ENCODE results near the gene C22orf42. TPM values are rescaled to one million over a fixed set of nuclear protein-coding genes. Genes with fewer than 3 reads are reported as not detected.
"Not testable (repeated sequence)": the region's sequence is repeated elsewhere in the genome, so short reads cannot be mapped to it uniquely, and the experiment has no call there.

C22orf42 gene
- total RNA-seq, 1 experiment from 2014 or later, result not detected

- H3K27me3 ChIP-seq, H3K9me3 ChIP-seq, H3K4me3 ChIP-seq, DNase-seq, H3K36me3 ChIP-seq: not testable (repeated sequence)
These were observed 10.7 kb downstream of the C22orf42 start for GRCh38 chr22:32148372-32148771.

GRCh38 chr22:32147128-32147527 lies 12.0 kb downstream of the C22orf42 start:
- not testable (repeated sequence) for H3K36me3 ChIP-seq, H3K9me3 ChIP-seq, H3K27me3 ChIP-seq, H3K4me3 ChIP-seq, DNase-seq

- Histone ChIP-seq H3K36me3 (no peaks in the 10 kb centered on the region), H3K4me3 (no peak overlapping the region), H3K27me3 (no peaks in the 10 kb centered on the region), H3K9me3 (peaks cover 2% of the 10 kb centered on the region; the same call in 1 of the 2 replicates)
- DNase-seq, result no peak
These were observed 14.4 kb downstream of the C22orf42 start for GRCh38 chr22:32144496-32145274.

- no peaks in the 10 kb centered on the region for H3K36me3 ChIP-seq
- peaks cover 2% of the 10 kb centered on the region; the same call in 1 of the 2 replicates for H3K9me3 ChIP-seq
- no peaks in the 10 kb centered on the region for H3K27me3 ChIP-seq
- DNase-seq, result no peak
- H3K4me3 ChIP-seq, result no peak overlapping the region
These were observed 16.5 kb downstream of the C22orf42 start for GRCh38 chr22:32142600-32142999.

- H3K4me3 ChIP-seq, DNase-seq, H3K9me3 ChIP-seq, H3K36me3 ChIP-seq, H3K27me3 ChIP-seq: not testable (repeated sequence)
These were observed 18.4 kb downstream of the C22orf42 start for GRCh38 chr22:32140688-32141087.

GRCh38 chr22:32138576-32138975 lies 20.5 kb downstream of the C22orf42 start:
- H3K9me3 ChIP-seq, DNase-seq, H3K27me3 ChIP-seq, H3K36me3 ChIP-seq: not testable (repeated sequence)
- H3K4me3 ChIP-seq, result peak overlapping the region; percentile 47; the same call in 1 of the 2 replicates

- peak overlapping the region; percentile 47 for H3K4me3 ChIP-seq
These were observed 21.3 kb downstream of the C22orf42 start for GRCh38 chr22:32137731-32138324.

GRCh38 chr22:32136881-32137280 lies 22.2 kb downstream of the C22orf42 start:
- DNase-seq, H3K4me3 ChIP-seq, H3K9me3 ChIP-seq, H3K27me3 ChIP-seq, H3K36me3 ChIP-seq: not testable (repeated sequence)

More at GRCh38 chr22:32137731-32138324, 21.3 kb downstream of the C22orf42 start:
- not testable (repeated sequence) for H3K27me3 ChIP-seq, H3K36me3 ChIP-seq, H3K9me3 ChIP-seq
- peak; percentile 53 for DNase-seq

- not testable (repeated sequence) for H3K27me3 ChIP-seq, H3K4me3 ChIP-seq, H3K9me3 ChIP-seq, H3K36me3 ChIP-seq
- peak; percentile 30 for DNase-seq
These were observed 23.1 kb downstream of the C22orf42 start for GRCh38 chr22:32135958-32136357.

- not testable (repeated sequence) for H3K27me3 ChIP-seq, H3K9me3 ChIP-seq, H3K4me3 ChIP-seq, H3K36me3 ChIP-seq, DNase-seq
These were observed 24.3 kb downstream of the C22orf42 start for GRCh38 chr22:32134796-32135195.

GRCh38 chr22:32132783-32133182 lies 26.3 kb downstream of the C22orf42 start:
- Histone ChIP-seq H3K9me3 (no peaks in the 10 kb centered on the region), H3K27me3 (no peaks in the 10 kb centered on the region), H3K4me3 (no peak overlapping the region), H3K36me3 (no peaks in the 10 kb centered on the region)
- DNase-seq, result no peak

- no peaks in the 10 kb centered on the region for H3K27me3 ChIP-seq
- H3K36me3 ChIP-seq, result no peaks in the 10 kb centered on the region
- no peak overlapping the region for H3K4me3 ChIP-seq
- H3K9me3 ChIP-seq, result no peaks in the 10 kb centered on the region
- DNase-seq, result no peak
These were observed 27.0 kb downstream of the C22orf42 start for GRCh38 chr22:32132126-32132525.

- H3K27me3 ChIP-seq, result no peaks in the 10 kb centered on the region
- no peak overlapping the region for H3K4me3 ChIP-seq
- H3K9me3 ChIP-seq, result no peaks in the 10 kb centered on the region
- no peak for DNase-seq
- no peaks in the 10 kb centered on the region for H3K36me3 ChIP-seq
These were observed 28.6 kb downstream of the C22orf42 start for GRCh38 chr22:32130464-32130863.

- DNase-seq, result no peak
- H3K9me3 ChIP-seq, result no peaks in the 10 kb centered on the region
- no peaks in the 10 kb centered on the region for H3K36me3 ChIP-seq
- H3K4me3 ChIP-seq, result no peak overlapping the region
- H3K27me3 ChIP-seq, result no peaks in the 10 kb centered on the region
These were observed 31.2 kb downstream of the C22orf42 start for GRCh38 chr22:32127904-32128303.

- Histone ChIP-seq H3K4me3 (no peak overlapping the region), H3K27me3 (no peaks in the 10 kb centered on the region), H3K9me3 (no peaks in the 10 kb centered on the region), H3K36me3 (no peaks in the 10 kb centered on the region)
- no peak for DNase-seq
These were observed 35.4 kb downstream of the C22orf42 start for GRCh38 chr22:32123657-32124056.

- H3K4me3 ChIP-seq, result no peak overlapping the region
- no peak for DNase-seq
- H3K36me3 ChIP-seq, result no peaks in the 10 kb centered on the region
- no peaks in the 10 kb centered on the region for H3K27me3 ChIP-seq
- H3K9me3 ChIP-seq, result no peaks in the 10 kb centered on the region
These were observed 36.2 kb downstream of the C22orf42 start for GRCh38 chr22:32122899-32123298.

- Histone ChIP-seq H3K9me3 (no peaks in the 10 kb centered on the region), H3K27me3 (no peaks in the 10 kb centered on the region)
- no peak for DNase-seq
These were observed 38.5 kb downstream of the C22orf42 start for GRCh38 chr22:32120603-32121002.

More at GRCh38 chr22:32120603-32121002, 38.5 kb downstream of the C22orf42 start:
- Histone ChIP-seq H3K36me3 (no peaks in the 10 kb centered on the region), H3K4me3 (no peak overlapping the region)

All from MG63 (cell line).